Astrocyte (in vitro differentiated cells and primary cell): Measurements from ENCODE around the gene ONECUT3. TPM values are rescaled to one million over a fixed set of nuclear protein-coding genes. Genes with fewer than 3 reads are reported as not detected.

Experiments used
- DNase-seq: peaks from one replicate; pipeline ENCODE4 v3.0.0-alpha.2; 2010; ENCODE audit warnings: low read depth
- FAIRE-seq: peaks from 2 replicates; lab custom pipeline; 2011; peaks lifted over from hg19 to GRCh38; lab: Jason Lieb, UNC
- H2AFZ ChIP-seq: 2 replicates; pipeline ENCODE4 v1.6.0; 2012; ENCODE audit warnings: low read depth, low read length, inconsistent platforms
- H3K27ac ChIP-seq: 2 replicates; pipeline ENCODE4 v1.5.1; 2011; ENCODE audit warnings: low read depth, low read length, inconsistent platforms
- H3K27me3 ChIP-seq: 2 replicates; pipeline ENCODE4 v1.6.0; 2011; ENCODE audit warnings: low read length, inconsistent platforms; ENCODE audit not compliant: insufficient read depth
- H3K36me3 ChIP-seq: 2 replicates; pipeline ENCODE4 v1.5.1; 2011; ENCODE audit warnings: low read length, inconsistent platforms; ENCODE audit not compliant: insufficient read depth
- H3K4me1 ChIP-seq: 2 replicates; pipeline ENCODE4 v1.5.1; 2011; ENCODE audit warnings: low read length, inconsistent platforms; ENCODE audit not compliant: insufficient read depth
- H3K4me2 ChIP-seq: 2 replicates; pipeline ENCODE4 v1.6.0; 2012; ENCODE audit warnings: low read length, inconsistent platforms
- H3K4me3 ChIP-seq: 2 replicates; pipeline ENCODE4 v1.5.1; 2011; ENCODE audit warnings: low read depth, mild to moderate bottlenecking, low read length, inconsistent platforms; ENCODE audit not compliant: insufficient read depth
- H3K79me2 ChIP-seq: 2 replicates; pipeline ENCODE4 v1.6.0; 2012; ENCODE audit warnings: mild to moderate bottlenecking, low read length, inconsistent platforms; ENCODE audit not compliant: insufficient read depth
- H3K9ac ChIP-seq: 2 replicates; pipeline ENCODE4 v1.6.0; 2012; ENCODE audit warnings: mild to moderate bottlenecking, low read length, inconsistent platforms
- H3K9me3 ChIP-seq: 2 replicates; pipeline ENCODE4 v1.5.1; 2012; ENCODE audit warnings: low read depth, mild to moderate bottlenecking, low read length, inconsistent platforms; ENCODE audit not compliant: insufficient read depth
- H4K20me1 ChIP-seq: 2 replicates; pipeline ENCODE4 v1.6.0; 2012; ENCODE audit warnings: low read length, inconsistent platforms; ENCODE audit not compliant: insufficient read depth
- H3K27ac Mint-ChIP-seq: one replicate; pipeline ENCODE4 v1.8.0; 2021; ENCODE audit warnings: mild to moderate bottlenecking, mixed read lengths; ENCODE audit not compliant: unreplicated experiment
- H3K27me3 Mint-ChIP-seq: one replicate; pipeline ENCODE4 v1.8.0; 2021; ENCODE audit warnings: low read depth, mixed read lengths; ENCODE audit not compliant: unreplicated experiment
- H3K36me3 Mint-ChIP-seq: one replicate; pipeline ENCODE4 v1.8.0; 2021; ENCODE audit warnings: low read depth, mixed read lengths; ENCODE audit not compliant: unreplicated experiment
- H3K4me1 Mint-ChIP-seq: one replicate; pipeline ENCODE4 v1.8.0; 2021; ENCODE audit warnings: low read depth, mixed read lengths; ENCODE audit not compliant: unreplicated experiment
- H3K4me3 Mint-ChIP-seq: one replicate; pipeline ENCODE4 v1.8.0; 2021; ENCODE audit warnings: mild to moderate bottlenecking, moderate library complexity, mixed read lengths; ENCODE audit not compliant: unreplicated experiment
- H3K9me3 Mint-ChIP-seq: one replicate; pipeline ENCODE4 v1.8.0; 2021; ENCODE audit warnings: mild to moderate bottlenecking, mixed read lengths; ENCODE audit not compliant: unreplicated experiment
- CTCF ChIP-seq: IDR thresholded peaks from 2 replicates; pipeline ENCODE4 v1.5.1; 2011; ENCODE audit warnings: low read depth, mild to moderate bottlenecking, inconsistent platforms, low read length, moderate library complexity; ENCODE audit not compliant: insufficient read depth
- EZH2 ChIP-seq: IDR thresholded peaks from 2 replicates; pipeline ENCODE4 v1.6.1; 2012; ENCODE audit warnings: mild to moderate bottlenecking, low read length, inconsistent platforms; ENCODE audit not compliant: insufficient read depth
- total RNA-seq: library from RNA; stranded (reverse); gene quantifications from 2 replicates; pipeline ENCODE4 v1.2.1, GENCODE V29; 2021

ONECUT3 gene
- total RNA-seq, 1 donor from 2014 or later, result not detected

- TF ChIP-seq EZH2, result no peak
- TF ChIP-seq CTCF, result no peak
- H3K27ac ChIP-seq, result no peak overlapping the region
- no peak for FAIRE-seq
Measured at GRCh38 chr19:1751367-1752008, 1.8 kb upstream of the ONECUT3 start.

GRCh38 chr19:1752009-1752756, 1.1 kb upstream of the ONECUT3 start:
- Mint-ChIP-seq H3K27ac (peak overlapping the region; percentile 78), H3K9me3 (peaks cover 6% of the 10 kb centered on the region), H3K27me3 (peaks cover 45% of the 10 kb centered on the region), H3K4me1 (no peaks in the 10 kb centered on the region), H3K36me3 (no peaks in the 10 kb centered on the region), H3K4me3 (no peak overlapping the region)
- Histone ChIP-seq H3K4me2 (no peak overlapping the region), H3K4me1 (no peaks in the 10 kb centered on the region), H3K9ac (no peak overlapping the region), H3K4me3 (no peak overlapping the region), H3K36me3 (no peaks in the 10 kb centered on the region), H4K20me1 (peaks cover 3% of the 10 kb centered on the region), H3K27ac (no peak overlapping the region), H3K9me3 (no peaks in the 10 kb centered on the region), H3K27me3 (peaks cover 63% of the 10 kb centered on the region), H2AFZ (no peak overlapping the region), H3K79me2 (no peaks in the 10 kb centered on the region)
- DNase-seq (no peak), FAIRE-seq (no peak)
- TF ChIP-seq EZH2 (no peak), CTCF (no peak)

More at GRCh38 chr19:1751367-1752008, 1.8 kb upstream of the ONECUT3 start:
- Histone ChIP-seq H3K4me1 (peaks cover 7% of the 10 kb centered on the region), H3K4me2 (no peak overlapping the region), H3K27me3 (peaks cover 57% of the 10 kb centered on the region), H3K36me3 (no peaks in the 10 kb centered on the region), H2AFZ (no peak overlapping the region), H3K4me3 (no peak overlapping the region), H4K20me1 (peaks cover 3% of the 10 kb centered on the region), H3K9ac (no peak overlapping the region), H3K79me2 (no peaks in the 10 kb centered on the region), H3K9me3 (no peaks in the 10 kb centered on the region)
- H3K27me3 Mint-ChIP-seq, result peaks cover 38% of the 10 kb centered on the region
- peaks cover 2% of the 10 kb centered on the region for H3K9me3 Mint-ChIP-seq
- no peak overlapping the region for H3K4me3 Mint-ChIP-seq
- no peaks in the 10 kb centered on the region for H3K4me1 Mint-ChIP-seq
- H3K36me3 Mint-ChIP-seq, result no peaks in the 10 kb centered on the region
- no peak for DNase-seq
- peak overlapping the region; percentile 78 for H3K27ac Mint-ChIP-seq
